GM23338 (cell line): Measurements from ENCODE around the gene NKAIN2.

Experiments
- CREB1 ChIP-seq: fragments of 250-450 bp; sonication (Bioruptor Pico); IDR thresholded peaks from 2 replicates; pipeline ENCODE4 v1.5.0; 2020; ENCODE audit warnings: low read depth, mild to moderate bottlenecking, moderate library complexity
- CTCF ChIP-seq, 2 experiments: fragments of 200-600 bp in 1 of 2; sonication (generic) in 1 of 2; conservative IDR thresholded peaks; 2 replicates each; pipeline versions ENCODE4 v1.5.1 to v1.6.1; 2016 to 2017; ENCODE audit warnings: antibody characterized with exemption in 2 of 2, low read depth in 2 of 2, mild to moderate bottlenecking in 2 of 2, moderate library complexity in 1 of 2
- ETS1 ChIP-seq: IDR thresholded peaks from 2 replicates; pipeline ENCODE4 v1.6.1; 2016; ENCODE audit warnings: antibody characterized with exemption
- EZH2 ChIP-seq: fragments of 200-600 bp; sonication (generic); IDR thresholded peaks from one replicate; pipeline ENCODE4 v1.8.0; 2017; ENCODE audit warnings: antibody characterized with exemption, mild to moderate bottlenecking, low read depth; ENCODE audit not compliant: unreplicated experiment
- EZH2phosphoT487 ChIP-seq: fragments of 200-600 bp; sonication (generic); IDR thresholded peaks from one replicate; pipeline ENCODE4 v1.8.1; 2018; ENCODE audit warnings: antibody characterized with exemption; ENCODE audit not compliant: unreplicated experiment
- JUNB ChIP-seq: IDR thresholded peaks from one replicate; pipeline ENCODE4 v1.6.1; 2016; ENCODE audit warnings: antibody characterized with exemption; ENCODE audit not compliant: unreplicated experiment
- NANOG ChIP-seq: IDR thresholded peaks from 2 replicates; pipeline ENCODE4 v1.6.1; 2016; ENCODE audit warnings: antibody characterized with exemption, borderline replicate concordance
- POLR2AphosphoS5 ChIP-seq: IDR thresholded peaks from 2 replicates; pipeline ENCODE4 v1.6.1; 2016; ENCODE audit warnings: antibody characterized with exemption, low read depth
- REST ChIP-seq: IDR thresholded peaks from one replicate; pipeline ENCODE4 v1.6.1; 2018; ENCODE audit warnings: antibody characterized with exemption; ENCODE audit not compliant: unreplicated experiment
- STAT1 ChIP-seq: IDR thresholded peaks from one replicate; pipeline ENCODE4 v1.6.1; 2016; ENCODE audit warnings: antibody characterized with exemption; ENCODE audit not compliant: unreplicated experiment
- ZNF114 ChIP-seq: fragments of 250-450 bp; sonication (Bioruptor Pico); IDR thresholded peaks from 2 replicates; pipeline ENCODE4 v1.5.0; 2020; ENCODE audit warnings: mild to moderate bottlenecking, moderate library complexity
- ZNF331 ChIP-seq: fragments of 250-450 bp; sonication (Bioruptor Pico); IDR thresholded peaks from 2 replicates; pipeline ENCODE4 v1.5.0; 2020; ENCODE audit warnings: low read depth, mild to moderate bottlenecking, moderate library complexity
- ZNF462 ChIP-seq: fragments of 250-450 bp; sonication (Bioruptor Pico); IDR thresholded peaks from 2 replicates; pipeline ENCODE4 v1.5.0; 2020; ENCODE audit warnings: mild to moderate bottlenecking, moderate library complexity

GRCh38 chr6:124143435-124143834 lies 339.8 kb downstream of the NKAIN2 start:
- no peak for TF ChIP-seq CTCF (conservative IDR thresholded peaks at IDR 0.05; ENCODE audit: low read depth in 2 of 2)
- TF ChIP-seq JUNB: no peak
- no peak for TF ChIP-seq REST
- no peak for TF ChIP-seq EZH2phosphoT487
- no peak for TF ChIP-seq EZH2
- no peak for TF ChIP-seq POLR2AphosphoS5
- no peak for TF ChIP-seq ZNF114 (CRISPR knock-in tag)
- TF ChIP-seq ZNF331 (CRISPR knock-in tag): no peak
- no peak for TF ChIP-seq CREB1
- TF ChIP-seq ZNF462 (CRISPR knock-in tag): no peak
- TF ChIP-seq ETS1: no peak
- TF ChIP-seq NANOG: no peak
- TF ChIP-seq STAT1: no peak
